Gastroesophageal sphincter (tissue), 4 donors: Measurements from ENCODE around the gene MS4A18. TPM values are rescaled to one million over a fixed set of nuclear protein-coding genes. Genes with fewer than 3 reads are reported as not detected.

ENCODE experiments used
- ATAC-seq: fragments of 150-250 bp; one replicate; pipeline ENCODE4 v1.9.1; 2016; ENCODE audit warnings: mild to moderate bottlenecking, moderate library complexity
- H3K27ac ChIP-seq, 4 donors: fragments of 200-600 bp; sonication (generic) in 3 of 4; 1 replicate in 3 of 4; 2 replicates in 1 of 4; pipeline ENCODE4 v1.5.1; 2016 to 2019
- H3K27me3 ChIP-seq: fragments of 200-600 bp; sonication (generic); one replicate; pipeline ENCODE4 v1.5.1; 2019
- H3K36me3 ChIP-seq, 2 donors: fragments of 200-600 bp; sonication (generic); one replicate each; pipeline ENCODE4 v1.5.1; 2019; ENCODE audit warnings: control low read depth in 1 of 2
- H3K4me1 ChIP-seq, 3 donors: fragments of 200-600 bp; sonication (generic); 1 replicate in 2 of 3; 2 replicates in 1 of 3; pipeline ENCODE4 v1.5.1; 2016 to 2019; ENCODE audit warnings: control low read depth in 2 of 3
- H3K4me3 ChIP-seq, 2 donors: fragments of 200-600 bp; sonication (generic); one replicate each; pipeline ENCODE4 v1.5.1; 2019; ENCODE audit warnings: mild to moderate bottlenecking in 1 of 2, moderate library complexity in 1 of 2
- H3K9me3 ChIP-seq, 3 donors: fragments of 200-600 bp; sonication (generic); one replicate each; pipeline ENCODE4 v1.5.1; 2017 to 2019; ENCODE audit warnings: control low read depth in 2 of 3
- EP300 ChIP-seq: sonication (generic); formaldehyde crosslinking; IDR thresholded peaks from one replicate; pipeline ENCODE4 v1.6.1; 2017; ENCODE audit warnings: antibody characterized with exemption, mild to moderate bottlenecking
- POLR2A ChIP-seq, 2 donors: fragments of 450-650 bp; IDR thresholded peaks; one replicate each; pipeline ENCODE4 v1.6.1; 2017; ENCODE audit warnings: antibody characterized with exemption in 2 of 2, mild to moderate bottlenecking in 2 of 2, moderate library complexity in 1 of 2
- POLR2AphosphoS5 ChIP-seq: sonication (generic); formaldehyde crosslinking; IDR thresholded peaks from one replicate; pipeline ENCODE4 v1.6.1; 2017; ENCODE audit warnings: antibody characterized with exemption
- WGBS, 2 donors: methylation state at CpG; one replicate each; pipeline ENCODE4 v1.1.5; 2018; ENCODE audit warnings: low coverage in 1 of 2; 5-methylcytosine and 5-hydroxymethylcytosine counted together
- total RNA-seq, 4 donors: library from RNA; depleted of rRNA; stranded (reverse); fragments of >200 nt; gene quantifications; one replicate each; pipeline ENCODE4 v1.1.0, GENCODE V29; 2016
- TF ChIP-seq, protein P1 (sequence below), 4 experiments: fragments of 200-600 bp in 2 of 4; fragments of 450-650 bp in 2 of 4; sonication (generic) in 1 of 4; IDR thresholded peaks; one replicate each; pipeline ENCODE4 v1.5.1; 2017 to 2019; ENCODE audit warnings: antibody characterized with exemption in 4 of 4, mild to moderate bottlenecking in 2 of 4, moderate library complexity in 2 of 4

The MS4A18 gene
- total RNA-seq, 4 donors from 2014 or later: not detected

DNA sequence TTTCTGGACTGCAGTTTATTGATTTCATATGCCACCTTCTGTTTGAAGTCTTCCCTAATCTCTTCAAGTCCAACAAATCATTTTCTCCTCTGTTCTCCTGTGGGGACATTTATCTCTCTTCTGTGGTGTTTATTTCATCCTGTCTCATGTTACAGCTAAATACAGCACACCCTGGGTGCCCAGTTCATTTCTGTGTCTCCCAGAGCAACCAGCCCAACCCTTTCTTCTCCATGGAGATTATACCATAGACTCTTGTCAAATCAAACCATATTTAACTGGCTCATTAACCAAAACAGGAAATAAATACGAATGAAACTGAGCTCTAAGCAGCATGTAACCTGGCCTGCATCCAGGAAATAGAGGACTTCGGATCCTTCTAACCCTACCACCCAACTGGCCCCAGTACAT, 25.2 kb upstream of the MS4A18 start, which contains the start of gene MS4A8:
MS4A8 (plus strand) TSS at position 329 of the 408 bp plus-strand sequence. CDS start 1,249 bp downstream, outside the sequence.
- 23% methylated on average over 2 of the region's 2 CpGs; no CpG with 5 or more reads in 1 of the 2 donors for WGBS, 2 donors
- ATAC-seq: no peak
- Histone ChIP-seq H3K4me1 (no peaks in the 10 kb centered on the region), H3K9me3 (no peaks in the 10 kb centered on the region), H3K36me3 (no peaks in the 10 kb centered on the region), H3K27me3 (no peaks in the 10 kb centered on the region), H3K4me3 (no peak within 1 kb of the TSS), H3K27ac (no peak within 1 kb of the TSS)
- no peak for TF ChIP-seq EP300
- no peak for TF ChIP-seq POLR2AphosphoS5
- TF ChIP-seq, protein P1, sequence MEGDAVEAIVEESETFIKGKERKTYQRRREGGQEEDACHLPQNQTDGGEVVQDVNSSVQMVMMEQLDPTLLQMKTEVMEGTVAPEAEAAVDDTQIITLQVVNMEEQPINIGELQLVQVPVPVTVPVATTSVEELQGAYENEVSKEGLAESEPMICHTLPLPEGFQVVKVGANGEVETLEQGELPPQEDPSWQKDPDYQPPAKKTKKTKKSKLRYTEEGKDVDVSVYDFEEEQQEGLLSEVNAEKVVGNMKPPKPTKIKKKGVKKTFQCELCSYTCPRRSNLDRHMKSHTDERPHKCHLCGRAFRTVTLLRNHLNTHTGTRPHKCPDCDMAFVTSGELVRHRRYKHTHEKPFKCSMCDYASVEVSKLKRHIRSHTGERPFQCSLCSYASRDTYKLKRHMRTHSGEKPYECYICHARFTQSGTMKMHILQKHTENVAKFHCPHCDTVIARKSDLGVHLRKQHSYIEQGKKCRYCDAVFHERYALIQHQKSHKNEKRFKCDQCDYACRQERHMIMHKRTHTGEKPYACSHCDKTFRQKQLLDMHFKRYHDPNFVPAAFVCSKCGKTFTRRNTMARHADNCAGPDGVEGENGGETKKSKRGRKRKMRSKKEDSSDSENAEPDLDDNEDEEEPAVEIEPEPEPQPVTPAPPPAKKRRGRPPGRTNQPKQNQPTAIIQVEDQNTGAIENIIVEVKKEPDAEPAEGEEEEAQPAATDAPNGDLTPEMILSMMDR (IDR thresholded peaks at IDR 0.05): no peak
- no peak for TF ChIP-seq POLR2A (IDR thresholded peaks at IDR 0.05)

DNA sequence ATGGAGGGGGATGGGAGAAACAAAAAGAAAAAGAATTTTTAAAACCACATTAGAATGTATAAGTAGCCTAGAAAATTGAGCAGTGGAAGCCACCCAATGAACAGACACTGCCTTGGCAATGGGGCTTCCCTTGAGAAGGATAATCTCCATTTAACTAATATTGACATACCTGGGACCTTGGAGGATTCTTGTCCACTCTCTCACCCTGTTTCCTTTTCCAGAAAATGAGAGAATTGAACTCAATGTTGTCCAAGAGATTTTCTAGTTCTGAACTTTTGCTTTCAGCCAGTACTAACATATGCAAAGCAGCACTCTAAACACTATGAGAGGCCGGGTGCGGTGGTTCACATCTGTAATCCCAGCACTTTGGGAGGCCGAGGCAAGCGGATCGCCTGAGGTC, 24.6 kb upstream of the MS4A18 start:
- ATAC-seq: no peak
- Histone ChIP-seq H3K27ac (no peak overlapping the region), H3K4me1 (no peaks in the 10 kb centered on the region), H3K9me3 (no peaks in the 10 kb centered on the region), H3K36me3 (no peaks in the 10 kb centered on the region), H3K27me3 (no peaks in the 10 kb centered on the region), H3K4me3 (no peak overlapping the region)
- WGBS, 2 donors: 93% methylated on average over 3 of the region's 5 CpGs; no CpG with 5 or more reads in 1 of the 2 donors
- no peak for TF ChIP-seq POLR2A (IDR thresholded peaks at IDR 0.05)
- no peak for TF ChIP-seq EP300
- no peak for TF ChIP-seq POLR2AphosphoS5
- TF ChIP-seq, protein P1 (IDR thresholded peaks at IDR 0.05): no peak

DNA sequence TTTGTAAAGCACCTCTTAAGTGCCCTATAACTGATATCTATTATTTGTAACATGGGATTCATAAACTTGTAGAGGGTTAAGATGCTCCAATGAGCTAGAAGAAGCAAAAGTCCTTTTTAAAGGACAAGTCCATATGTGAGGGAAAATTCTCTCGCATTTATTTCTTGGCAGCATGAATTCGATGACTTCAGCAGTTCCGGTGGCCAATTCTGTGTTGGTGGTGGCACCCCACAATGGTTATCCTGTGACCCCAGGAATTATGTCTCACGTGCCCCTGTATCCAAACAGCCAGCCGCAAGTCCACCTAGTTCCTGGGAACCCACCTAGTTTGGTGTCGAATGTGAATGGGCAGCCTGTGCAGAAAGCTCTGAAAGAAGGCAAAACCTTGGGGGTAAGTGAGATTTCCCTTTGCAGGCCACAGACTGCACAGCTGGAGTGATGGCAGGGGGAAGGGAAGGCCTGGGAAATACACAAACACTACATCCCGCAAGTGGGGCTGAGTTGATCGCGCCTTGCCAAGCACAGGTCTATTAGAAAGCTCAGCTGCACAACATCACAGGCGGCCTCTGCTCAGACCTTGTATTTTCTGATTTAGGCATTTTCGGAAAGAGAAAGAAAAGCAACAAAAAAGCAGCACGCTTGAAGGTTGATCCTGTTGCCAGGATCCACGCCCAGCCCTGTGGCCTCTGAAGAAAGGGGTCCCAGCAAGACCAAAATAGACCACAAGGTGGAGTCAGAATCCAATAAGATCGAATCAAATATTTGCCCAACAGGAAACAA, 23.6 kb upstream of the MS4A18 start:
- Histone ChIP-seq H3K4me3 (no peak overlapping the region), H3K27ac (no peak overlapping the region), H3K4me1 (no peaks in the 10 kb centered on the region), H3K9me3 (no peaks in the 10 kb centered on the region), H3K36me3 (no peaks in the 10 kb centered on the region), H3K27me3 (peaks cover 3% of the 10 kb centered on the region)
- no peak for ATAC-seq
- WGBS, 2 donors: 46 to 70% methylated on average over 10 to 11 of the region's 14 CpGs
- no peak for TF ChIP-seq POLR2AphosphoS5
- TF ChIP-seq, protein P1 (IDR thresholded peaks at IDR 0.05): no peak
- no peak for TF ChIP-seq POLR2A (IDR thresholded peaks at IDR 0.05)
- TF ChIP-seq EP300: no peak

- no peak for ATAC-seq
- Histone ChIP-seq H3K27ac (no peak overlapping the region), H3K36me3 (no peaks in the 10 kb centered on the region), H3K4me3 (no peak overlapping the region), H3K4me1 (no peaks in the 10 kb centered on the region), H3K27me3 (peaks cover 3% of the 10 kb centered on the region), H3K9me3 (no peaks in the 10 kb centered on the region)
- no peak for TF ChIP-seq EP300
- TF ChIP-seq POLR2AphosphoS5: no peak
- TF ChIP-seq POLR2A (IDR thresholded peaks at IDR 0.05): no peak
- TF ChIP-seq, protein P1 (IDR thresholded peaks at IDR 0.05): no peak
- 54 to 71% methylated on average over 4 of the region's 4 CpGs for WGBS, 2 donors
These were observed 23.1 kb upstream of the MS4A18 start for GRCh38 chr11:60701469-60701818.

- H3K36me3 ChIP-seq: no peaks in the 10 kb centered on the region
- no peaks in the 10 kb centered on the region for H3K9me3 ChIP-seq
- H3K27ac ChIP-seq: no peak overlapping the region
- no peaks in the 10 kb centered on the region for H3K4me1 ChIP-seq
- ATAC-seq: no peak
- no peak for TF ChIP-seq POLR2AphosphoS5
- TF ChIP-seq, protein P1 (IDR thresholded peaks at IDR 0.05): no peak
- TF ChIP-seq EP300: no peak
- no peak for TF ChIP-seq POLR2A (IDR thresholded peaks at IDR 0.05)
- H3K27me3 ChIP-seq: peaks cover 9% of the 10 kb centered on the region
- no peak overlapping the region for H3K4me3 ChIP-seq
- 91 to 95% methylated on average over 4 to 8 of the region's 12 CpGs for WGBS, 2 donors
These were observed 21.1 kb upstream of the MS4A18 start for GRCh38 chr11:60703374-60703773.
